ENCODE data around the gene SRSF10. TPM values are rescaled to one million over a fixed set of nuclear protein-coding genes. Genes with fewer than 3 reads are reported as not detected.

Gene SRSF10
- total and polyA plus RNA-seq, 9 of the 15 experiments (the other 6 are each of a cell fraction or from before 2014, with no cell fraction given) = 154 to 264 (median 205) TPM

DNA sequence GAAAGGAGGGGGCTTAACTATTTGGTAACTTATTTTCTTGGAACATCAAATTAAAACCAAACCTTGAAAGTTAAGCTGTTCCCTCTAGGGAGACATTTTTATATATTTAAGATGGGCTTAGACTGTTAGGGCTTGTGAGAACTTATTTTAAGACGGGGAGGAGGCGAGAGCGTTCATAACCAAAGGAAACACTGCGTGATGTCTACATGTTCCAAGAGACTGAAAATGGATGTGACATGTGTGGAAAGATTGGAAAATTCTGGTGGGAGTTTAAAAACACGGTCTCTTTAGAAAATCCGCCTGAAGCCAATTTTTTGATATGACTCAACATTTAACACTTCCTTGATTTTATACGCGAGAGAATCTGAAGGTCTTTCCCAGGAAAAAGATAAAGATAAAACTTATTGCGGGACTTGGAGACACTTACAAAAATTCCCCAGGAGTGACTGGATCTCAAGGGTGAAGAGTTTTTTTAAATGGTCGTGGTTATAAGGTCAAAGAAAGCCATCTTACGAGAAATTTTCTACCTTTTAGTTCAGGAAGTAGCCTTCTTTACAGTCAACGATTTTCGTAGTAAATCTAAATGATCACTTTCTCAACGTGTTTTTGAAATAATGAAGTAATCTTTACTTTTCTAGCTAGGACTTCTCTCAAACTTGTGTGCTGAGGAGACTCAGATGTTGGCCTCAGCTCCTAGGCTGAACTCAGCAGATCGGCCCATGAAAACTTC lies 19.7 kb downstream of the SRSF10 start (continued):
- TF ChIP-seq, protein P1, sequence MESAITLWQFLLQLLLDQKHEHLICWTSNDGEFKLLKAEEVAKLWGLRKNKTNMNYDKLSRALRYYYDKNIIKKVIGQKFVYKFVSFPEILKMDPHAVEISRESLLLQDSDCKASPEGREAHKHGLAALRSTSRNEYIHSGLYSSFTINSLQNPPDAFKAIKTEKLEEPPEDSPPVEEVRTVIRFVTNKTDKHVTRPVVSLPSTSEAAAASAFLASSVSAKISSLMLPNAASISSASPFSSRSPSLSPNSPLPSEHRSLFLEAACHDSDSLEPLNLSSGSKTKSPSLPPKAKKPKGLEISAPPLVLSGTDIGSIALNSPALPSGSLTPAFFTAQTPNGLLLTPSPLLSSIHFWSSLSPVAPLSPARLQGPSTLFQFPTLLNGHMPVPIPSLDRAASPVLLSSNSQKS (CRISPR knock-in tag; IDR thresholded peaks at IDR 0.05) = no peak
- TF ChIP-seq XRCC4 (IDR thresholded peaks at IDR 0.05; ENCODE audit: extremely low read depth, insufficient read depth, insufficient read length) = no peak
- no peak for TF ChIP-seq MAZ (CRISPR knock-in tag; conservative IDR thresholded peaks at IDR 0.05 in 1 of 2, IDR thresholded peaks at IDR 0.05 in 1 of 2)
- TF ChIP-seq, protein P2, sequence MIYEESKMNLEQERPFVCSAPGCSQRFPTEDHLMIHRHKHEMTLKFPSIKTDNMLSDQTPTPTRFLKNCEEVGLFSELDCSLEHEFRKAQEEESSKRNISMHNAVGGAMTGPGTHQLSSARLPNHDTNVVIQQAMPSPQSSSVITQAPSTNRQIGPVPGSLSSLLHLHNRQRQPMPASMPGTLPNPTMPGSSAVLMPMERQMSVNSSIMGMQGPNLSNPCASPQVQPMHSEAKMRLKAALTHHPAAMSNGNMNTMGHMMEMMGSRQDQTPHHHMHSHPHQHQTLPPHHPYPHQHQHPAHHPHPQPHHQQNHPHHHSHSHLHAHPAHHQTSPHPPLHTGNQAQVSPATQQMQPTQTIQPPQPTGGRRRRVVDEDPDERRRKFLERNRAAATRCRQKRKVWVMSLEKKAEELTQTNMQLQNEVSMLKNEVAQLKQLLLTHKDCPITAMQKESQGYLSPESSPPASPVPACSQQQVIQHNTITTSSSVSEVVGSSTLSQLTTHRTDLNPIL (CRISPR knock-in tag; IDR thresholded peaks at IDR 0.05) = 0 out of 2 replicates have a peak, but pooled peaks have one; percentile 27
- TF ChIP-seq SP2 (IDR thresholded peaks at IDR 0.05; ENCODE audit: extremely low read depth, low read depth, low read length, poor library complexity, severe bottlenecking) = no peak
- TF ChIP-seq DNMT1 (IDR thresholded peaks at IDR 0.05) = no peak
- TF ChIP-seq CREM (IDR thresholded peaks at IDR 0.05; ENCODE audit: low read depth) = no peak
- TF ChIP-seq, protein P3, sequence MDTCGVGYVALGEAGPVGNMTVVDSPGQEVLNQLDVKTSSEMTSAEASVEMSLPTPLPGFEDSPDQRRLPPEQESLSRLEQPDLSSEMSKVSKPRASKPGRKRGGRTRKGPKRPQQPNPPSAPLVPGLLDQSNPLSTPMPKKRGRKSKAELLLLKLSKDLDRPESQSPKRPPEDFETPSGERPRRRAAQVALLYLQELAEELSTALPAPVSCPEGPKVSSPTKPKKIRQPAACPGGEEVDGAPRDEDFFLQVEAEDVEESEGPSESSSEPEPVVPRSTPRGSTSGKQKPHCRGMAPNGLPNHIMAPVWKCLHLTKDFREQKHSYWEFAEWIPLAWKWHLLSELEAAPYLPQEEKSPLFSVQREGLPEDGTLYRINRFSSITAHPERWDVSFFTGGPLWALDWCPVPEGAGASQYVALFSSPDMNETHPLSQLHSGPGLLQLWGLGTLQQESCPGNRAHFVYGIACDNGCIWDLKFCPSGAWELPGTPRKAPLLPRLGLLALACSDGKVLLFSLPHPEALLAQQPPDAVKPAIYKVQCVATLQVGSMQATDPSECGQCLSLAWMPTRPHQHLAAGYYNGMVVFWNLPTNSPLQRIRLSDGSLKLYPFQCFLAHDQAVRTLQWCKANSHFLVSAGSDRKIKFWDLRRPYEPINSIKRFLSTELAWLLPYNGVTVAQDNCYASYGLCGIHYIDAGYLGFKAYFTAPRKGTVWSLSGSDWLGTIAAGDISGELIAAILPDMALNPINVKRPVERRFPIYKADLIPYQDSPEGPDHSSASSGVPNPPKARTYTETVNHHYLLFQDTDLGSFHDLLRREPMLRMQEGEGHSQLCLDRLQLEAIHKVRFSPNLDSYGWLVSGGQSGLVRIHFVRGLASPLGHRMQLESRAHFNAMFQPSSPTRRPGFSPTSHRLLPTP (IDR thresholded peaks at IDR 0.05; ENCODE audit: borderline replicate concordance, extremely low read depth, insufficient read length) = no peak
- peak; percentile 17; the same call in 1 of the 2 replicates for TF ChIP-seq ELF1 (tag; IDR thresholded peaks at IDR 0.05)
- TF ChIP-seq, protein P4, sequence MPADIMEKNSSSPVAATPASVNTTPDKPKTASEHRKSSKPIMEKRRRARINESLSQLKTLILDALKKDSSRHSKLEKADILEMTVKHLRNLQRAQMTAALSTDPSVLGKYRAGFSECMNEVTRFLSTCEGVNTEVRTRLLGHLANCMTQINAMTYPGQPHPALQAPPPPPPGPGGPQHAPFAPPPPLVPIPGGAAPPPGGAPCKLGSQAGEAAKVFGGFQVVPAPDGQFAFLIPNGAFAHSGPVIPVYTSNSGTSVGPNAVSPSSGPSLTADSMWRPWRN (IDR thresholded peaks at IDR 0.05; ENCODE audit: low read depth) = no peak
- TF ChIP-seq CBX8 (IDR thresholded peaks at IDR 0.05; ENCODE audit: borderline replicate concordance, extremely low read depth, low read depth, low read length, poor library complexity, severe bottlenecking) = no peak
- no peak for TF ChIP-seq GTF2A2 (tag; IDR thresholded peaks at IDR 0.05)
- TF ChIP-seq ARNT (IDR thresholded peaks at IDR 0.05) = no peak
- no peak for TF ChIP-seq BRD9 (IDR thresholded peaks at IDR 0.05; ENCODE audit: low read depth, partially characterized antibody)
- no peak for TF ChIP-seq KLF13 (tag; IDR thresholded peaks at IDR 0.05; ENCODE audit: borderline replicate concordance, low read depth)
- TF ChIP-seq PCBP1 (IDR thresholded peaks at IDR 0.05; ENCODE audit: low read depth, low read length, poor library complexity, severe bottlenecking) = no peak
- no peak for TF ChIP-seq NFIC (IDR thresholded peaks at IDR 0.05)
- TF ChIP-seq, protein P5, sequence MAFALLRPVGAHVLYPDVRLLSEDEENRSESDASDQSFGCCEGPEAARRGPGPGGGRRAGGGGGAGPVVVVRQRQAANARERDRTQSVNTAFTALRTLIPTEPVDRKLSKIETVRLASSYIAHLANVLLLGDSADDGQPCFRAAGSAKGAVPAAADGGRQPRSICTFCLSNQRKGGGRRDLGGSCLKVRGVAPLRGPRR (CRISPR knock-in tag; IDR thresholded peaks at IDR 0.05) = no peak
- no peak for TF ChIP-seq ZNF274 (IDR thresholded peaks at IDR 0.05; ENCODE audit: borderline replicate concordance, low read depth, low read length)
- TF ChIP-seq ZNF134 (CRISPR knock-in tag; conservative IDR thresholded peaks at IDR 0.05) = no peak
- TF ChIP-seq ZNF316 (IDR thresholded peaks at IDR 0.05) = no peak
- TF ChIP-seq ARHGAP35 (IDR thresholded peaks at IDR 0.05; ENCODE audit: partially characterized antibody) = no peak

All from K562 (cell line).